Measurements from ENCODE around the gene CCDC185.

- TF ChIP-seq, protein P1, sequence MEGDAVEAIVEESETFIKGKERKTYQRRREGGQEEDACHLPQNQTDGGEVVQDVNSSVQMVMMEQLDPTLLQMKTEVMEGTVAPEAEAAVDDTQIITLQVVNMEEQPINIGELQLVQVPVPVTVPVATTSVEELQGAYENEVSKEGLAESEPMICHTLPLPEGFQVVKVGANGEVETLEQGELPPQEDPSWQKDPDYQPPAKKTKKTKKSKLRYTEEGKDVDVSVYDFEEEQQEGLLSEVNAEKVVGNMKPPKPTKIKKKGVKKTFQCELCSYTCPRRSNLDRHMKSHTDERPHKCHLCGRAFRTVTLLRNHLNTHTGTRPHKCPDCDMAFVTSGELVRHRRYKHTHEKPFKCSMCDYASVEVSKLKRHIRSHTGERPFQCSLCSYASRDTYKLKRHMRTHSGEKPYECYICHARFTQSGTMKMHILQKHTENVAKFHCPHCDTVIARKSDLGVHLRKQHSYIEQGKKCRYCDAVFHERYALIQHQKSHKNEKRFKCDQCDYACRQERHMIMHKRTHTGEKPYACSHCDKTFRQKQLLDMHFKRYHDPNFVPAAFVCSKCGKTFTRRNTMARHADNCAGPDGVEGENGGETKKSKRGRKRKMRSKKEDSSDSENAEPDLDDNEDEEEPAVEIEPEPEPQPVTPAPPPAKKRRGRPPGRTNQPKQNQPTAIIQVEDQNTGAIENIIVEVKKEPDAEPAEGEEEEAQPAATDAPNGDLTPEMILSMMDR (conservative IDR thresholded peaks at IDR 0.05 in 1 of 2, IDR thresholded peaks at IDR 0.05 in 1 of 2; ENCODE audit: low read depth in 1 of 2, low read length in 2 of 2): no peak
- TF ChIP-seq EZH2 (IDR thresholded peaks at IDR 0.05; ENCODE audit: low read length, missing control alignments): no peak
Measured at GRCh38 chr1:223422911-223423310, 29.7 kb downstream of the CCDC185 start.
